Measurements from ENCODE around the gene DCT. TPM values are rescaled to one million over a fixed set of nuclear protein-coding genes. Genes with fewer than 3 reads are reported as not detected.

Gene DCT
- total RNA-seq, 2 donors from 2014 or later = not detected

DNA sequence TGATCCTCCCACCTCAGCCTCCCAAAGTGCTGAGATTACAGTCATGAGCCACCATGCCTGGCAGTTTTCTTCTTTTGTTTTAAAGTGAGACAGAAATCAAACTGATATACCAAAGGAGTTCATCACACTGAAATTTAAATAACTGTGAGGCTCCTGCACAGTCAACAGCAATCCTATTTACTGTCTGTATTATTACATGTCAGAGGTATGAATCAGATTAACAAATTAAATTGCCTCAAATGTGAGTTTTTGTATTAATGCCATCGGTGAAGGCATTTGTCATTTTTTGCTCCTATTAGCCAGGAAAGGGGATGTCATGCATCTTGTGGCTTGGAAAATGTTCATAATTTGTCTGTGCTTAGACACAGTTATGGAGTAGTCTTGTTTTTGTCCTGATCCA is 20.4 kb downstream of the DCT start:
- Mint-ChIP-seq H3K9me3 (no peaks in the 10 kb centered on the region), H3K4me3 (no peak overlapping the region), H3K4me1 (no peaks in the 10 kb centered on the region), H3K27ac (no peak overlapping the region), H3K36me3 (ENCODE audit: low read depth) (no peaks in the 10 kb centered on the region), H3K27me3 (ENCODE audit: insufficient read depth) (peaks cover 3% of the 10 kb centered on the region)
- DNase-seq = no peak
- Histone ChIP-seq H3K27ac (ENCODE audit: low read depth, low read length) (no peak overlapping the region), H3K27me3 (ENCODE audit: control insufficient read depth, insufficient read depth, low read length, poor library complexity, severe bottlenecking) (no peaks in the 10 kb centered on the region), H3K4me1 (ENCODE audit: control insufficient read depth, insufficient read depth, low read length) (no peaks in the 10 kb centered on the region), H3K36me3 (ENCODE audit: control insufficient read depth, insufficient read depth, low read length) (no peaks in the 10 kb centered on the region), H3K4me3 (ENCODE audit: low read length) (no peak overlapping the region), H3K9me3 (ENCODE audit: control insufficient read depth, low read length) (no peaks in the 10 kb centered on the region), H3K9ac (ENCODE audit: extremely low read depth, low read length, poor library complexity, severe bottlenecking) (no peak overlapping the region)
- 95 to 100% methylated on average over 1 of the region's 1 CpG for WGBS, 2 experiments (ENCODE audit: insufficient coverage in 1 of 2, insufficient read length in 1 of 2)
- TF ChIP-seq, protein P1, sequence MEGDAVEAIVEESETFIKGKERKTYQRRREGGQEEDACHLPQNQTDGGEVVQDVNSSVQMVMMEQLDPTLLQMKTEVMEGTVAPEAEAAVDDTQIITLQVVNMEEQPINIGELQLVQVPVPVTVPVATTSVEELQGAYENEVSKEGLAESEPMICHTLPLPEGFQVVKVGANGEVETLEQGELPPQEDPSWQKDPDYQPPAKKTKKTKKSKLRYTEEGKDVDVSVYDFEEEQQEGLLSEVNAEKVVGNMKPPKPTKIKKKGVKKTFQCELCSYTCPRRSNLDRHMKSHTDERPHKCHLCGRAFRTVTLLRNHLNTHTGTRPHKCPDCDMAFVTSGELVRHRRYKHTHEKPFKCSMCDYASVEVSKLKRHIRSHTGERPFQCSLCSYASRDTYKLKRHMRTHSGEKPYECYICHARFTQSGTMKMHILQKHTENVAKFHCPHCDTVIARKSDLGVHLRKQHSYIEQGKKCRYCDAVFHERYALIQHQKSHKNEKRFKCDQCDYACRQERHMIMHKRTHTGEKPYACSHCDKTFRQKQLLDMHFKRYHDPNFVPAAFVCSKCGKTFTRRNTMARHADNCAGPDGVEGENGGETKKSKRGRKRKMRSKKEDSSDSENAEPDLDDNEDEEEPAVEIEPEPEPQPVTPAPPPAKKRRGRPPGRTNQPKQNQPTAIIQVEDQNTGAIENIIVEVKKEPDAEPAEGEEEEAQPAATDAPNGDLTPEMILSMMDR (conservative IDR thresholded peaks at IDR 0.05) = no peak

DNA sequence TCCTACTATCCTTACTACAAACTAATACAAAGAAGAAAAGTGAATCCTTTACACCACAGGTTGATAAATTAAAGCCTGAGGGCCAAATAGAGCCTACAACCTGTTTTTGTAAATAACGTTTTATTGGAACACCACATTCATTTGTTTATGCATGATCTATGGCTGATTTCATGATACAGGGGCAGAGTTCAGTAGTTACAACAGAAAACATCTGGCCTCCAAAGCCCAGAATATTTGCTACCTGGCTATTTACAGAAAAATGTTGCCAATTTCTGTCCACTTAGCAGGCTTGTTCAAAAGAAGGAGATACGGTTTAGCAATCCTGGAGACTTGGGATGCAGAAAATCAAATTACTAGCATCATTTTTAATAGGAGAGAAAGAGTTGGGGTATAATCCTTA is 24.1 kb downstream of the DCT start:
- H3K4me1 Mint-ChIP-seq = no peaks in the 10 kb centered on the region
- H3K36me3 Mint-ChIP-seq (ENCODE audit: low read depth) = no peaks in the 10 kb centered on the region
- H3K4me3 ChIP-seq (ENCODE audit: low read length) = no peak overlapping the region
- peaks cover 8% of the 10 kb centered on the region for H3K27me3 Mint-ChIP-seq (ENCODE audit: insufficient read depth)
- H3K4me1 ChIP-seq (ENCODE audit: control insufficient read depth, insufficient read depth, low read length) = no peaks in the 10 kb centered on the region
- no peaks in the 10 kb centered on the region for H3K36me3 ChIP-seq (ENCODE audit: control insufficient read depth, insufficient read depth, low read length)
- H3K27ac Mint-ChIP-seq = no peak overlapping the region
- H3K9me3 ChIP-seq (ENCODE audit: control insufficient read depth, low read length) = no peaks in the 10 kb centered on the region
- no peak for DNase-seq
- H3K4me3 Mint-ChIP-seq = no peak overlapping the region
- 91 to 100% methylated on average over 1 to 2 of the region's 2 CpGs for WGBS, 2 experiments (ENCODE audit: insufficient coverage in 1 of 2, insufficient read length in 1 of 2)
- no peak overlapping the region for H3K9ac ChIP-seq (ENCODE audit: extremely low read depth, low read length, poor library complexity, severe bottlenecking)
- H3K27me3 ChIP-seq (ENCODE audit: control insufficient read depth, insufficient read depth, low read length, poor library complexity, severe bottlenecking) = peaks cover 6% of the 10 kb centered on the region
- TF ChIP-seq, protein P1 (conservative IDR thresholded peaks at IDR 0.05) = no peak
- no peak overlapping the region for H3K27ac ChIP-seq (ENCODE audit: low read depth, low read length)
- no peaks in the 10 kb centered on the region for H3K9me3 Mint-ChIP-seq

DNA sequence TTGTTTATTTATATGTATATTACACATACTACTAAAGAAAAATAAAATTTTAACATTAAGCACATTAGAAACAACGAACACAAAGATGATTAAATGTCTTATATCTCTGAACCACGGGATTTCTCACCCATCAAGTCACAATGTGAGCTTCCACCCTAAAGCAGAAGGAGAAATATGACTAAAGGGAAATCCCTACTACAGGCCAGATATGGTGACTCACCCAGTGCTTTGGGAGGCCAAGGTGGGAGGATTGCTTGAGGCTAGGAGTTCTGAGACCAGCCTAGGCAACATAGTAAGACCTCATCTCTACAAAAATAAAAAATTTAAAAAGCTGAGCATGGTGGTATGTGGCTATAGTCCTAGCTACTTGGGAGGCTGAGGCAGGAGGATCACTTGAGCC is 24.6 kb downstream of the DCT start:
- 100% methylated on average over 2 of the region's 2 CpGs; no CpG with 5 or more reads in 1 of the 2 experiments for WGBS, 2 experiments (ENCODE audit: insufficient coverage in 1 of 2, insufficient read length in 1 of 2)
- H3K27ac Mint-ChIP-seq = no peak overlapping the region
- H3K27ac ChIP-seq (ENCODE audit: low read depth, low read length) = no peak overlapping the region
- no peaks in the 10 kb centered on the region for H3K4me1 Mint-ChIP-seq
- H3K4me3 ChIP-seq (ENCODE audit: low read length) = no peak overlapping the region
- H3K9ac ChIP-seq (ENCODE audit: extremely low read depth, low read length, poor library complexity, severe bottlenecking) = no peak overlapping the region
- no peaks in the 10 kb centered on the region for H3K36me3 Mint-ChIP-seq (ENCODE audit: low read depth)
- no peak overlapping the region for H3K4me3 Mint-ChIP-seq
- peaks cover 8% of the 10 kb centered on the region for H3K27me3 Mint-ChIP-seq (ENCODE audit: insufficient read depth)
- H3K4me1 ChIP-seq (ENCODE audit: control insufficient read depth, insufficient read depth, low read length) = no peaks in the 10 kb centered on the region
- TF ChIP-seq, protein P1 (conservative IDR thresholded peaks at IDR 0.05) = no peak
- H3K9me3 Mint-ChIP-seq = no peaks in the 10 kb centered on the region
- H3K27me3 ChIP-seq (ENCODE audit: control insufficient read depth, insufficient read depth, low read length, poor library complexity, severe bottlenecking) = peaks cover 6% of the 10 kb centered on the region
- H3K9me3 ChIP-seq (ENCODE audit: control insufficient read depth, low read length) = no peaks in the 10 kb centered on the region
- no peak for DNase-seq
- H3K36me3 ChIP-seq (ENCODE audit: control insufficient read depth, insufficient read depth, low read length) = no peaks in the 10 kb centered on the region
